Osteoblast (primary cell): ENCODE results near the gene CSK. TPM values are rescaled to one million over a fixed set of nuclear protein-coding genes. Genes with fewer than 3 reads are reported as not detected.

ENCODE experiments used
- DNase-seq: peaks from one replicate; pipeline ENCODE4 v3.0.0; 2011; ENCODE audit warnings: low spot score, mixed read lengths; ENCODE audit not compliant: insufficient read length; ENCODE audit errors: missing footprints
- H2AFZ ChIP-seq: 2 replicates; pipeline ENCODE4 v1.6.0; 2011; ENCODE audit warnings: mild to moderate bottlenecking, low read length
- H3K27ac ChIP-seq: 2 replicates; pipeline ENCODE4 v1.5.1; 2011; ENCODE audit warnings: mild to moderate bottlenecking, low read depth, low read length, moderate library complexity
- H3K27me3 ChIP-seq: 2 replicates; pipeline ENCODE4 v1.6.0; 2012; ENCODE audit warnings: mild to moderate bottlenecking, control low read depth, inconsistent platforms, low read length, moderate library complexity; ENCODE audit not compliant: insufficient read depth
- H3K36me3 ChIP-seq: 2 replicates; pipeline ENCODE4 v1.5.1; 2011; ENCODE audit warnings: mild to moderate bottlenecking, low read length, control low read depth, moderate library complexity; ENCODE audit not compliant: insufficient read depth
- H3K4me1 ChIP-seq: 2 replicates; pipeline ENCODE4 v1.5.1; 2011; ENCODE audit warnings: mild to moderate bottlenecking, low read length, control low read depth, moderate library complexity; ENCODE audit not compliant: insufficient read depth
- H3K4me2 ChIP-seq: 2 replicates; pipeline ENCODE4 v1.6.0; 2011; ENCODE audit warnings: mild to moderate bottlenecking, low read length; ENCODE audit not compliant: insufficient read depth
- H3K4me3 ChIP-seq: fragments of 200-600 bp; sonication (generic); 3 replicates; pipeline ENCODE4 v1.5.1; 2012; ENCODE audit warnings: mild to moderate bottlenecking, low read length, inconsistent platforms; ENCODE audit not compliant: insufficient read depth
- H3K79me2 ChIP-seq: 2 replicates; pipeline ENCODE4 v1.6.0; 2012; ENCODE audit warnings: mild to moderate bottlenecking, low read length, control low read depth, inconsistent platforms; ENCODE audit not compliant: insufficient read depth
- H3K9me3 ChIP-seq: 2 replicates; pipeline ENCODE4 v1.5.1; 2011; ENCODE audit warnings: low read depth, low read length, control low read depth
- H4K20me1 ChIP-seq: 2 replicates; pipeline ENCODE4 v1.6.0; 2012; ENCODE audit warnings: mild to moderate bottlenecking, low read length, control low read depth; ENCODE audit not compliant: insufficient read depth
- total RNA-seq: library from RNA; depleted of rRNA; stranded (reverse); fragments of >200 nt; gene quantifications from 2 replicates; pipeline ENCODE4 v1.2.3, GENCODE V29; 2012
- TF ChIP-seq, protein P1 (sequence below): IDR thresholded peaks from 2 replicates; pipeline ENCODE4 v1.5.1; 2011; ENCODE audit warnings: mild to moderate bottlenecking, low read depth, low read length, moderate library complexity; ENCODE audit errors: extremely low read depth

The CSK gene
- total RNA-seq, 1 donor = 31.5 TPM

DNA sequence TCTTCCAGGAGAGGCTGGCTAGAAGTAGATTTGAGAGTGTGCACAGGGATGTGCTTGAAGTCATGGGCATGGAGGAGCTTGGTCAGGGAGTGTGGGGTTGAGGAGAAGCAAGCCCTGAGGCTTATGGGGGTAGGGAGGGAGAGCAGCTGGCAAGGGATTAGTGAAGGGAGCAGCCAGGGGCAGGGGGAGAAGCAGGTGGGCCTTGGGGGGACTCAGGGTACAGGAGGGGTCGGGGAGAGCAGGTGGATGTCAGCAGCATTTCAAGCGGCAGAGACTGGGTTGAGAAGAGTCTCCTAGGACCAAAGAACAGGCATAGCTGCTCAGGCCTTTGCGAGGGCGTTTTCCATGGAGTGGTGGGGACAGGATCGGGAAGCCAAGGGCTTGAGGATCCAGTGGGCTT, 27.4 kb downstream of the CSK start:
- peak; percentile 46 for DNase-seq
- H3K4me2 ChIP-seq = no peak overlapping the region
- peaks cover 6% of the 10 kb centered on the region for H3K4me1 ChIP-seq
- H3K27me3 ChIP-seq = no peaks in the 10 kb centered on the region
- no peak overlapping the region for H3K27ac ChIP-seq
- peaks cover under 1% of the 10 kb centered on the region for H3K36me3 ChIP-seq
- no peak overlapping the region for H3K4me3 ChIP-seq
- H2AFZ ChIP-seq = no peak overlapping the region
- H4K20me1 ChIP-seq = no peaks in the 10 kb centered on the region
- no peaks in the 10 kb centered on the region for H3K9me3 ChIP-seq
- TF ChIP-seq, protein P1, sequence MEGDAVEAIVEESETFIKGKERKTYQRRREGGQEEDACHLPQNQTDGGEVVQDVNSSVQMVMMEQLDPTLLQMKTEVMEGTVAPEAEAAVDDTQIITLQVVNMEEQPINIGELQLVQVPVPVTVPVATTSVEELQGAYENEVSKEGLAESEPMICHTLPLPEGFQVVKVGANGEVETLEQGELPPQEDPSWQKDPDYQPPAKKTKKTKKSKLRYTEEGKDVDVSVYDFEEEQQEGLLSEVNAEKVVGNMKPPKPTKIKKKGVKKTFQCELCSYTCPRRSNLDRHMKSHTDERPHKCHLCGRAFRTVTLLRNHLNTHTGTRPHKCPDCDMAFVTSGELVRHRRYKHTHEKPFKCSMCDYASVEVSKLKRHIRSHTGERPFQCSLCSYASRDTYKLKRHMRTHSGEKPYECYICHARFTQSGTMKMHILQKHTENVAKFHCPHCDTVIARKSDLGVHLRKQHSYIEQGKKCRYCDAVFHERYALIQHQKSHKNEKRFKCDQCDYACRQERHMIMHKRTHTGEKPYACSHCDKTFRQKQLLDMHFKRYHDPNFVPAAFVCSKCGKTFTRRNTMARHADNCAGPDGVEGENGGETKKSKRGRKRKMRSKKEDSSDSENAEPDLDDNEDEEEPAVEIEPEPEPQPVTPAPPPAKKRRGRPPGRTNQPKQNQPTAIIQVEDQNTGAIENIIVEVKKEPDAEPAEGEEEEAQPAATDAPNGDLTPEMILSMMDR = no peak
- no peaks in the 10 kb centered on the region for H3K79me2 ChIP-seq

DNA sequence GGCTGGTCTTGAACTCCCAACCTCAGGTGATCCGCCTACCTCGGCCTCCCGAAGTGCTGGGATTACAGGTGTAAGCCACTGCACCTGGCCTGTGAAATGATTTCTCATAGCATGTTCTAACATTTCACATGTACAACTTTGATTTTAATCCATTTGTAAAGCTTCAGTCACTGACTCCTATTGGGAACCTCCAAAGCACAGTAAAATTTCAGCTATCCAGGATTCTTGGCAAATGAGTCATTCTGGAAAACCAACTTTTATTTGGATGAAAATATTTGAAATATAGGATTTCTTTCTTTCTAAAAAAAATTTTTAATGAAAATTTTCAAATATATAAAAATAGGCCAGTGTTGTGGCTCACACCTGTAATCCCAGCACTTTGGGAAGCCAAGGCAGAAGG, 28.1 kb downstream of the CSK start:
- no peaks in the 10 kb centered on the region for H3K36me3 ChIP-seq
- H3K4me2 ChIP-seq = no peak overlapping the region
- peak; percentile 64 for DNase-seq
- TF ChIP-seq, protein P1 = no peak
- H3K4me3 ChIP-seq = no peak overlapping the region
- no peaks in the 10 kb centered on the region for H3K9me3 ChIP-seq
- peaks cover 6% of the 10 kb centered on the region for H3K4me1 ChIP-seq
- H3K79me2 ChIP-seq = no peaks in the 10 kb centered on the region
- no peaks in the 10 kb centered on the region for H3K27me3 ChIP-seq
- no peaks in the 10 kb centered on the region for H4K20me1 ChIP-seq
- no peak overlapping the region for H3K27ac ChIP-seq
- H2AFZ ChIP-seq = no peak overlapping the region

GRCh38 chr15:74812533-74812932, 30.7 kb downstream of the CSK start, which contains the start of gene LMAN1L:
Gene LMAN1L (plus strand): TSS chr15:74812835. CDS start chr15:74812855, 20 bp downstream.
- Histone ChIP-seq H3K36me3 (no peaks in the 10 kb centered on the region), H3K79me2 (no peaks in the 10 kb centered on the region), H3K9me3 (no peaks in the 10 kb centered on the region), H3K27ac (no peak within 1 kb of the TSS), H3K4me1 (peaks cover 6% of the 10 kb centered on the region), H2AFZ (no peak within 1 kb of the TSS), H4K20me1 (no peaks in the 10 kb centered on the region), H3K4me2 (no peak within 1 kb of the TSS), H3K27me3 (no peaks in the 10 kb centered on the region), H3K4me3 (no peak within 1 kb of the TSS)
- peak; percentile 74 for DNase-seq
- TF ChIP-seq, protein P1 = no peak

DNA sequence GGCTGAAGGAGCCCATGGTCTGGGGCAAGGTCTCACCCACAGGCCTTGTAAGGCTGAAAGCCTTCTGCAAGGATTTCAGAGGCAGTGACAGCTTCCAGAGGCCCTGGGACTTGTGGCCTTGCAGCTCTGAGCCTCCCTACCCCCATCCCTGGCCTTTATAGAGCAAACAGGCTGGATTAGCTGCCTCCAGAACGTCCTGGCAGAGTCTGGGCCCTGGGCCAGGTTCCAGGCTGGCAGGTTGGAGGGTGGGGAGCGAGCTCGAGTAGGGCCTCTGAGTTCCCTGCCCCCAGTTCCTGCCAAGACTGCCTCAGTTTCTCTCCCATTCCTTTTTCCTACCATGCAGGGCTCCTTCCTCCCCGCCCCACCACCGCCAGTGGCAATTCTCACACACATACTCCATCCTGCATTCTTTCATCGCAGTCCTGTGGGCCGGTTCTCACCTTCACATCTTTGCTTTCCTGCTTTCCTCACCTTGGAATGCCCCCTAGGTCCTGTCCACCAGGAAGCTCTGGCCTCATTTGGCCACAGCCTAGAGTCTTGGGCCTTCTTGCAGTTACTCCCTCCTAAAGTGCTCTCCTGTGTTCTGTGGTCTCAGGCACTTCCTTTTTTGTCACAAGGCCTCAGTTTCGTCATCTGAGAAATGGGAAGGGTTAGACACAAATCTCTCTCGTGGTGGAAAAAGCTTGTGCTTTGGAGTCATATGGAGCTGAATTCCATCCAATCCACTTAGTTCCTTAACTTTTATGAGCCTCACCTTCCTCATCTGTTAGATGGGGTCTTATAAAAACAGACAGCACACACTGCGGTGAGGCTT, 33.4 kb downstream of the CSK start:
- no peaks in the 10 kb centered on the region for H4K20me1 ChIP-seq
- H2AFZ ChIP-seq = no peak overlapping the region

More for the DNA sequence above, 33.4 kb downstream of the CSK start:
- no peaks in the 10 kb centered on the region for H3K27me3 ChIP-seq
- no peaks in the 10 kb centered on the region for H3K79me2 ChIP-seq
- H3K4me3 ChIP-seq = no peak overlapping the region
- H3K4me1 ChIP-seq = no peaks in the 10 kb centered on the region
- DNase-seq = no peak
- no peaks in the 10 kb centered on the region for H3K9me3 ChIP-seq
- TF ChIP-seq, protein P1 = no peak
- no peaks in the 10 kb centered on the region for H3K36me3 ChIP-seq
- no peak overlapping the region for H3K4me2 ChIP-seq
- H3K27ac ChIP-seq = no peak overlapping the region
